ENCODE measurements around the gene CALHM1.

DNA sequence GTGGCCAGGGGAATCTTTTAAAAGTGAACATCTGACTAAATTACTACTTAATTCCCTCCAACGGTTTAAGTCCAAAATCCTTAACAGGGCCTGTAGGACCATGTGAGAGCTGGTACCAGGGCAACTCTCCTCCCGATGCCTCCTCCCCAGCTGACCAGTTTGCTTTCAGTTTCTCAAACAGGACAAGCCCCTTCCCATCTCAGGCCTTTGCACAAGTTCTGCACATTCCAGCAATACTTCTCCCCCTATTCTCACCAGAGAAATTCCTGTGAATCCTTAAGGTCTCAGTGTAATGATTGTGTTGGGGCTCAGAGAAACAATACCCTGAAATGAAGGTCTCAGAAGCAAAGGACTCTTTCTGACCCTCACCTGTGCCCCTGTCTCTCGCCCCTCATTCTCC is 8.0 kb upstream of the CALHM1 start:
- TF ChIP-seq EZH2 (IDR thresholded peaks at IDR 0.05; ENCODE audit: insufficient read depth, poor library complexity, severe bottlenecking) (no peak), EZH2phosphoT487 (IDR thresholded peaks at IDR 0.05; ENCODE audit: insufficient read depth, low read depth) (no peak)
